ENCODE measurements around the gene PLBD1. TPM values are rescaled to one million over a fixed set of nuclear protein-coding genes. Genes with fewer than 3 reads are reported as not detected.

PLBD1 gene
- total RNA-seq, 1 donor from 2014 or later = 1.1 TPM

GRCh38 chr12:14575585-14575984 lies 7.9 kb upstream of the PLBD1 start:
- Histone ChIP-seq H3K27me3 (ENCODE audit: control insufficient read depth, insufficient read depth, low read length) (no peaks in the 10 kb centered on the region), H3K36me3 (ENCODE audit: control insufficient read depth, insufficient read depth, low read length) (no peaks in the 10 kb centered on the region), H3K4me3 (ENCODE audit: low read depth, low read length) (no peak overlapping the region)
- FAIRE-seq (no peak), DNase-seq (ENCODE audit: low read depth) (no peak)
- TF ChIP-seq, protein P1, sequence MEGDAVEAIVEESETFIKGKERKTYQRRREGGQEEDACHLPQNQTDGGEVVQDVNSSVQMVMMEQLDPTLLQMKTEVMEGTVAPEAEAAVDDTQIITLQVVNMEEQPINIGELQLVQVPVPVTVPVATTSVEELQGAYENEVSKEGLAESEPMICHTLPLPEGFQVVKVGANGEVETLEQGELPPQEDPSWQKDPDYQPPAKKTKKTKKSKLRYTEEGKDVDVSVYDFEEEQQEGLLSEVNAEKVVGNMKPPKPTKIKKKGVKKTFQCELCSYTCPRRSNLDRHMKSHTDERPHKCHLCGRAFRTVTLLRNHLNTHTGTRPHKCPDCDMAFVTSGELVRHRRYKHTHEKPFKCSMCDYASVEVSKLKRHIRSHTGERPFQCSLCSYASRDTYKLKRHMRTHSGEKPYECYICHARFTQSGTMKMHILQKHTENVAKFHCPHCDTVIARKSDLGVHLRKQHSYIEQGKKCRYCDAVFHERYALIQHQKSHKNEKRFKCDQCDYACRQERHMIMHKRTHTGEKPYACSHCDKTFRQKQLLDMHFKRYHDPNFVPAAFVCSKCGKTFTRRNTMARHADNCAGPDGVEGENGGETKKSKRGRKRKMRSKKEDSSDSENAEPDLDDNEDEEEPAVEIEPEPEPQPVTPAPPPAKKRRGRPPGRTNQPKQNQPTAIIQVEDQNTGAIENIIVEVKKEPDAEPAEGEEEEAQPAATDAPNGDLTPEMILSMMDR (IDR thresholded peaks at IDR 0.05; ENCODE audit: insufficient read depth, low read length, severe bottlenecking) = no peak

- no peaks in the 10 kb centered on the region for H3K27me3 ChIP-seq (ENCODE audit: control insufficient read depth, insufficient read depth, low read length)
- no peaks in the 10 kb centered on the region for H3K36me3 ChIP-seq (ENCODE audit: control insufficient read depth, insufficient read depth, low read length)
- TF ChIP-seq, protein P1 (IDR thresholded peaks at IDR 0.05; ENCODE audit: insufficient read depth, low read length, severe bottlenecking) = no peak
- no peak for FAIRE-seq
- no peak for DNase-seq (ENCODE audit: low read depth)
- H3K4me3 ChIP-seq (ENCODE audit: low read depth, low read length) = no peak overlapping the region
These were observed 5.4 kb upstream of the PLBD1 start for GRCh38 chr12:14573118-14573517.

- DNase-seq (ENCODE audit: low read depth) (no peak), FAIRE-seq (no peak)
- no peak overlapping the region for H3K4me3 ChIP-seq (ENCODE audit: low read depth, low read length)
- TF ChIP-seq, protein P1 (IDR thresholded peaks at IDR 0.05; ENCODE audit: insufficient read depth, low read length, severe bottlenecking) = peak; percentile 15
- H3K36me3 ChIP-seq (ENCODE audit: control insufficient read depth, insufficient read depth, low read length) = no peaks in the 10 kb centered on the region
- peaks cover 2% of the 10 kb centered on the region for H3K27me3 ChIP-seq (ENCODE audit: control insufficient read depth, insufficient read depth, low read length)
These were observed 4.7 kb upstream of the PLBD1 start for GRCh38 chr12:14572401-14572800.

DNA sequence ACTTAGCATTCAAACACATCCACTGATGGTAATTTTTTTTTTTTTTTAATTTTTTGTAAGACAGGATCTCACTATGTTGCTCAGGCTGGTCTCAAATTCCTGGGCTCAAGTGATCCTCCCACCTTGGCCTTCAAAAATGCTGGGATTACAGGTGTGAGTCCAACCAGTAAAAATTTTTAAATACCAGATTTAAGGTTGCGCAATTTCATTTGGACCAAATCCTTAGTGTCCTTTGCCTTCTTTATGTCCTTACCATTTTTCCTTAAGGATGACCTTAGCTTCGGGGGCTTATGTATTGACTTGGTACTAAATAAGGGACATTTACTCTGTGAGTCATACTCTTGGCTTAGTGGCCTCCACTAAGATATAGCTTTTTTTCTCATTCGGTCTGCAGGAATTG lies 4.1 kb upstream of the PLBD1 start:
- Histone ChIP-seq H3K27me3 (ENCODE audit: control insufficient read depth, insufficient read depth, low read length) (peaks cover 2% of the 10 kb centered on the region), H3K4me3 (ENCODE audit: low read depth, low read length) (no peak overlapping the region), H3K36me3 (ENCODE audit: control insufficient read depth, insufficient read depth, low read length) (no peaks in the 10 kb centered on the region)
- DNase-seq (ENCODE audit: low read depth) (no peak), FAIRE-seq (no peak)
- TF ChIP-seq, protein P1 (IDR thresholded peaks at IDR 0.05; ENCODE audit: insufficient read depth, low read length, severe bottlenecking) = no peak

DNA sequence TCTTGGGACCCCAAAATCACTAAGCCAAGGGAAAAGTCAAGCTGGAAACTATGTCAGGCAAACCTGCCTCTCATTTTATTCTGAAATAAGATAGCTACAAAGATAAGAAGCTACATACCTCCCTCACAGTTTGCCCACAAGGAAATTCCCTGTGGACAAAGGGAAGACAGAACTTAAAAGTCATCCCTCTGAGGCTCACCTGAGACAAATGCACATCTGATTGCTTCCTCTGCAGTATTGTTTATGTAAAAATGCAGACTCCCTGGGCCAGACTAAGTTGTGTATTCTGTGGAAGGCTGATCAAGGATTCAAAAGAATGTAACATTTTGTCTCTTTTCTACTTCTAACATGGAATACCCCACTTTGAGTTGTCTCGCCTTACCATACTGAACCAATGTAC lies 2.5 kb upstream of the PLBD1 start:
- TF ChIP-seq, protein P1 (IDR thresholded peaks at IDR 0.05; ENCODE audit: insufficient read depth, low read length, severe bottlenecking) = no peak
- Histone ChIP-seq H3K36me3 (ENCODE audit: control insufficient read depth, insufficient read depth, low read length) (no peaks in the 10 kb centered on the region), H3K27me3 (ENCODE audit: control insufficient read depth, insufficient read depth, low read length) (peaks cover 2% of the 10 kb centered on the region), H3K4me3 (ENCODE audit: low read depth, low read length) (no peak overlapping the region)
- DNase-seq (ENCODE audit: low read depth) (no peak), FAIRE-seq (no peak)

GRCh38 chr12:14564336-14564959 lies 3.2 kb downstream of the PLBD1 start:
- no peak for DNase-seq (ENCODE audit: low read depth)
- no peak for FAIRE-seq
- TF ChIP-seq, protein P1 (IDR thresholded peaks at IDR 0.05; ENCODE audit: insufficient read depth, low read length, severe bottlenecking) = no peak
- Histone ChIP-seq H3K27me3 (ENCODE audit: control insufficient read depth, insufficient read depth, low read length) (peaks cover 2% of the 10 kb centered on the region), H3K36me3 (ENCODE audit: control insufficient read depth, insufficient read depth, low read length) (no peaks in the 10 kb centered on the region), H3K4me3 (ENCODE audit: low read depth, low read length) (no peak overlapping the region)
